COLO829 (cell line): ENCODE results near the gene MUC3A.
"Not testable (repeated sequence)": the region's sequence is repeated elsewhere in the genome, so short reads cannot be mapped to it uniquely, and the experiment has no call there.

ENCODE experiments used
- DNase-seq: peaks from one replicate; pipeline ENCODE4 v3.0.0; 2012; ENCODE audit warnings: low spot score

MUC3A gene

DNA sequence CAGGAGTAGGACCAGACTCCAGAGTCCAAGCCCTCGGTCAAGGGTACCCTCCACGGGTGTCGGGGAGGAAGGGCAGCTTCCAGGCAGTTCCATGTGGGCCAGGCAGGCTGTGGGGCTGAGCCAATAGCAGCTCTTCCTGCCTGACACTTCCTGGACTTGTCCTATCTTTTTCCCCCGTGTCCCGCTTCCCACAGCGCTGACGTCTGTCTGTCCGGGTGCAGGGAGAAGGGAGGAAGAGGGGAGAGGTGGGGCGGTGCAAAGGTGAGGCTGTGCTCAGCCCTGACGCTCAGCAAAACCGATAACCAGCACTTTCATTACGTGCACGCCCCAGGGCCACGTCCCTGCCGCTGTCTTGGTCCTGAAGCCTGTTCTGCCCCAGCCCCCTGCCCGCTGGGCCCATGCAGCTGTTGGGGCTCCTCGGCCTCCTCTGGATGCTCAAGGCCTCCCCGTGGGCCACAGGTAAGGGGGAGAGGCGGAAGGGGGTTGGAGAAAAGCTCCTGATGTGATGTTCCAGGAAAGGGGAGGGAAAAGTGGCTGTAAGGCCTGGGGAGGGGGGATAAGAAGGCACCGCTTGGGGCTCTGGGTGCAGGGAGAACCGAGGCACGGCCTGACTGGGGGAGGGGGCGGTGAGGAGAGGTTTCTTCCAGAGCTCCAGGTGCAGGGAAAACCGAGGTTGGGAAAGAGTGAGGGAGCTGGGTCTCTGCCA lies at the start of gene MUC3A:
Gene MUC3A, plus strand, starts transcription at position 308 of the 706 bp plus-strand sequence. Its CDS starts 91 bp downstream, at position 399.
- no peak for DNase-seq

- no peak for DNase-seq
Observed at GRCh38 chr7:100900978-100901377, 48.4 kb upstream of the MUC3A start.

- no peak for DNase-seq
Observed at GRCh38 chr7:100901921-100902332, 47.4 kb upstream of the MUC3A start.

- DNase-seq: no peak
Observed at GRCh38 chr7:100902638-100903037, 46.7 kb upstream of the MUC3A start.

- no peak for DNase-seq
Observed at GRCh38 chr7:100908512-100908911, 40.8 kb upstream of the MUC3A start.

DNA sequence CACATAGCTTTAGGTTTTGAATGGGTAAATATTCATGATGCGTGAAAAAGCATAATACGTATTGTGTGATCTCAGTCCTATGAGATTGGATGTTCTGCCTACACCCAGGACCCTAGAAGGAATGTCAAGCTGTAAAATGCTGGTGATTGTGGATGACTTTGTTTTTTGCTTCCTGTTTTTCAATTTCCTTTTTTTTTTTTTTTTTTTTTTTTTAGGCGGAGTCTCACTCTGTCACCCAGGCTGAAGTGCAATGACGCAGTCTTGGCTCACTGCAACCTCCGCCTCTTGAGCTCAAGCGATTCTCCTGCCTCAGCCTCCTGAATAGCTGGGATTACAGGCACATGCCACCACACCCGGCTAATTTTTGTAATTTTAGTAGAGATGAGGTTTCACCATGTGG lies 38.9 kb upstream of the MUC3A start:
- DNase-seq: not testable (repeated sequence)

DNA sequence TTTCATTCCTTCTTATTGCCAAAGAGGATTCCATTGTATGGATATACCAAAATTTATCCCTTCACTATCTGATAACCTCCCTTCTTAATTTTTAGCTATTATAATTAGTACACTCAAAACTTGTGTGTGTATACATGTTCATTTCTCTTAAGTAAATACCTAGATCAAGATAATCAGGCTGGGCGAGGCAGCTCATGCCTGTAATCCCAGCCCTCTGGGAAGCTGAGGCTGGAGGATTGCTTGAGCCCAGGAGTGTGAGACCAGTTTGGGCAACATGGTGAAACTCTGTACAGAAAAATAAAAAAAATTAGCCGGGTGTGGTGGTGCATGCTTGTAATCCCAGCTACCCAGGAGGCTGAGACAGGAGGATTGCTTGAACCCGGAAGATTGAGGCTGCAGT lies 37.9 kb upstream of the MUC3A start:
- DNase-seq: no peak

- no peak for DNase-seq
Observed at GRCh38 chr7:100914208-100914878, 35.0 kb upstream of the MUC3A start.

DNA sequence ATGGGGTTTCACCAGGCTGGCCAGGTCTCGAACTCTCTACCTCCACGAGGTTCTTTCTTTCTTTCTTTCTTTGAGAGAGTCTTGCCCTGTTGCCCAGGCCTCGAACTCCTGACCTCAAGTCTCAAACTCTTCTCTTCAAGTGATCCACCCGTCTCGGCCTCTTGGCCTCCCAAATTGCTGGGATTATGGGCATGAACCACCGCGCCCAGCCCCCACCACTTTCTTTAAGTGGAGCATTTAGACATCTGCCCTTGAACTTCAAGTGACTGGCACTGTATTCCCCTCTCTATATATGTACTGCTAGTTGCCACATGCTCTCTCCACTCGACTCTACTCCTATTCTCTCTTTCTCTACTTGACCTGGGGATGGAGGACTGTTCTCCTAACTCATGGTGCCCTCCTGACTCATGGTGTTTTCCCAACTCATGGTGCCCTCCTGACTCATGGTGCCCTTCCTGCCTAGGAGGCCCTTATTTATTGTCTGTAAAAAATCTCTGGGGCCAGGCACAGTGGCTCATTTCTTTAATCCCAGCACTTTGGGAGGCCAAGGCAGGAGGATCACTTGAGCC lies 34.4 kb upstream of the MUC3A start:
- DNase-seq: no peak

- not testable (repeated sequence) for DNase-seq
Observed at GRCh38 chr7:100919335-100919734, 30.0 kb upstream of the MUC3A start.

GRCh38 chr7:100919779-100920437 lies 29.4 kb upstream of the MUC3A start:
- DNase-seq: not testable (repeated sequence)

GRCh38 chr7:100921039-100921438 lies 28.3 kb upstream of the MUC3A start:
- no peak for DNase-seq

DNA sequence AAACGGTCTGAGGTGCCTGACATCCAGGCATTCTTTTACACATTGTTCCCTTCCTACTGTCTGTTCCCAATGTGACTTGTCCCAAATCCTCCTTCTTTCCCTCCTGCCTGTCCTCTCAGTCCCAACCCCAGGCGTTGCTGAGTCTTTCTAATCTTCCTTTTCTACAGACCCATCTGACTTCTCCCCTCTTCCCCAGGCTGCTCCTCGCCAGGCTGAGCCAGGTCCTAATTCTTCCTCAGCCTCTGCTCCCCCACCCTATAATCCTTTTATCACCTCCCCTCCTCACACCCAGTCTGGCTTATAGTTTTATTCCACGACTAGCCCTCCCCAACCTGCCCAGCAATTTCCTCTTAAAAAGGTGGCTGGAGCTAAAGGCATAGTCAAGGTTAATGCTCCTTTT lies 25.7 kb upstream of the MUC3A start:
- DNase-seq: not testable (repeated sequence)

DNA sequence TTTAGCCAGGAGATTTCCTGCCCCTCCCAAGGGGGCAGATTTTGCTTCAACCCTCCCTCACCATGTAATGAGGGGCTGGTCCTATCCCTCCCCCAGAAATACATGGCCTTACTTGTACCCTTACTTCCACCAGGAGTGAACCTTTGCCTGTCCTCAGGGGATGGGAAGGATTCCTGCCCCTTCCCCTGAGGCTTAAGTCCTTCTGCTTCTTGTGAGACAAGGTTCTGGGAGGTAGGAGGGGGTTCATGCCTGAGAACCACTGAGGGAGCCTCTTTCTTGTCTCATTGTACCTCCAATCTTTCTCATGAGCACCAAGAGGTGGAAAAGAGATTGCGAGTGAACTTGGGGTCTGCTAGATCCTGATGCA lies 19.5 kb upstream of the MUC3A start:
- no peak for DNase-seq

DNA sequence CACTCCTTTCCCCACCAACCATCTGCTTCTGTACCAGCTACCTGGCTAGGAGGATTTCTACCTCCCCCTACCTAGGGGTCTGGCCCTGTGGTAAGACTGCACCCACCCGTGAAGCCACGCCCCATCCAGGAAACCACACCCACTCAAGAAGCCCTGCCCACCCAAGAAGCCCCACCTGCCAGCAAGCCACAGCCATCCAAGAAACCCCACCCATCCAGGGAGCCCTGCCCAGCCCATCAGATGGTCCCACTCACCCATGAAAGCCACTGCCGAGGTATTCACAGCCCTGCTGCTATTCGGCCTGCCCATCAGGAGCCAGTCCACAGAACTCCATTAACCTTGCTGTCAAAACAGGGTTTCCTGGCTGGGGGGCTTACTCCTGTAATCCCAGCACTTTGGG lies 15.6 kb upstream of the MUC3A start:
- no peak for DNase-seq

- DNase-seq: not testable (repeated sequence)
Observed at GRCh38 chr7:100935381-100935780, 14.0 kb upstream of the MUC3A start.

DNA sequence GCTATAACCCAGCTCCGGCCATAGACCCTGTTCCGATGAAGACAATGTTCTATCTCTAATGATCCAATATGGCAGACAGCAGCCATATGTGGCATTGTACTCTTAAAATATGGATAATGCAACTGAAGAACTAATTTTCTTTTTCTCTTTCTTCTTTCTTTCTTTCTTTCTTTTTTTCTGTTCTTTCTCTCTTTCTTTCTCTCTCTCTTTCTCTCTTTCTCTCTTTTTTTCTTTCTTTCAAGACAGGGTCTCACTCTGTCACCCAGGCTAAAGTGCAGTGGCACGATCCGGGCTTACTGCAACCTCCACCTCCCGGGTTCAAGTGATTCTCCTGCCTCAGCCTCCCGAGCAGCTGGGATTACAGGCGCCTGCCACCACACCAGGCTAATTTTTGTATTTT lies 13.2 kb upstream of the MUC3A start:
- not testable (repeated sequence) for DNase-seq

DNA sequence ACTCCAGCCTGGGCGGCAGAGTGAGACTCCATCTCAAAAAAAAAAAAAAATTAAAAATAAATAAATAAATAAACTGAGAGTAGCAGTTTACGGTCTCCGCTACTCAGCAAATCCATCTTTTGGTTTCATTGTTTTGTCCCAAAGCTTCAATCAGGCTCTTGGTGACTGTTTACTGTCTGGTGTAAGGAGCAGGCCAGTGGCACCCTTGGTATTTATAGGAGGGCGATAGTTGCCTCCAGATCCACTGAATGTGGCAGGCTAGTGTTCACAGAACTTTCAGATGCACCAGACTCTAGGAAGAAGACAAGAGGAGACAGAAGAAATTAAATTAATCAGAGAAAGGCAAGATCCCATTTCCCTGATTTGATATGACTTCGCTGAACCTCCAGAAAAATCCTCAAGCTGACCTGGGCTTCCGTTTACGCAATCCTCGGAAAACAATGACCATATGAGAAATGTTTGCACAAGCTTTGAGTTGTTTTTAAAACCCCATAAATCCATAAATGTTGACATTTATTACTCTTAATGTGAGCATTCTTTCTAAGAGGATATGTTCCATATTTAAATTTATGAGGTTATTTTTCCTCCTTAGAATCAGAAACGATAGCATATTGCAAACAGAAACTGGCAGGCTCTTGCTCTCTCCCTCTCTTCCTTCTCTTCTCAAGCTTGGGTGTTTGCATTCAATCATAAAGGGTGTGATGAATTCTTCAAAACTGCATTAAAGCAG lies 7.1 kb upstream of the MUC3A start:
- no peak for DNase-seq

DNA sequence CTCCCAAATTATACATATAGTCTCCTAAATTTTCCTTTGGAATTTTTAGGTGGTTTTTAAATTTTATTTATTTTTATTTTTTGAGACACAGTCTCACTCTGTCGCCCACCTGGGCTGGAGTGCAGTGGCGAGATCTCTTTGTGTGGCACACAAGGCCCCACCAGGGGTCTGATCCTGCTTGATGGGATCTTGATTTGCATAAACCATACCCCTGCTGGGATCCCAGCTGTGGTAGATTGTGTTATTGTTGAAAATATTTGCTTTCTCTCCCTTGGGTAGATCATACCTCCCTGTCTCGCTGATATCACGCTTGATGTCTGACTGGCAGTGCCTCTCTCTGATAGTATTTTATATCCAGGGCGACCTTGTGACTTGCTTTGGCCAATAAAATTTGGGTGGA lies 5.6 kb upstream of the MUC3A start:
- no peak for DNase-seq

GRCh38 chr7:100944138-100944537 lies 5.2 kb upstream of the MUC3A start:
- no peak for DNase-seq

GRCh38 chr7:100946111-100946510 lies 3.2 kb upstream of the MUC3A start:
- no peak for DNase-seq

DNA sequence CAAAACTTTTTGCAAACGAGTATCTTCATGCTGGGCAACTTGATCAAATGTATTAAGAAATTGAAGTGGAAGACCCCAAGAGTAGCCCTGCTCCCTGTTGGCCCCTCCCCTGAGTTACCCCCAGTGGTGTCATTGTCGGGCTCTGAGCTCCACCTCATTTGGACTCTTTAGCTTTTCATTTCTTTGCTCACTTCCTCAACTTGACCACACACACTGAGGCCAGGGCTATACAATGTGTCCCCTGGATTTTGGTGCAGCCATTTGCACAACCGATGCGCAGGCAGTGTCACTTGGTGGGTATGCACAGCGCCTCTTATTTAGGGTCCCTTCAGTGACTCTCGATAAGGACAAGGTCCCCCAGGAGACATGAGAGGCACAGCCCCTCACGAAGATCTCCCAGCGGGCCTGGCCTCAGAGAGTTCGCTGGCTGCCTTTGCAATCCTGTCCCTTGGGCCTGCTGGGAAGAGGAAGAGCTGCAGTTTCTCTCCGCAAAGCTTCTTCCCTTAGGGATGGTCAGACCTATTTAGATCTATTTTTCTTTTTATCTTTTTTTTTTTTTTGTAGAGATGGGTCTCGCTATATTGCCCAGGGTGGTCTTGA lies 2.5 kb upstream of the MUC3A start:
- no peak for DNase-seq
